Fibroblast of the aortic adventitia (primary cell): ENCODE data around the gene TCF12. TPM values are rescaled to one million over a fixed set of nuclear protein-coding genes. Genes with fewer than 3 reads are reported as not detected.

ENCODE experiments used
- DNase-seq: peaks from one replicate; pipeline ENCODE4 v3.0.0-alpha.2; 2010; ENCODE audit warnings: low read depth
- H3K4me3 ChIP-seq: 2 replicates; pipeline ENCODE4 v1.5.1; 2011; ENCODE audit warnings: low read depth, mild to moderate bottlenecking, control low read depth, low read length, moderate library complexity
- CTCF ChIP-seq: IDR thresholded peaks from 2 replicates; pipeline ENCODE4 v1.5.1; 2011; ENCODE audit warnings: mild to moderate bottlenecking, low read length, control low read depth, inconsistent platforms; ENCODE audit not compliant: insufficient read depth
- total RNA-seq: library from RNA; depleted of rRNA; stranded (reverse); fragments of >200 nt; gene quantifications from 2 replicates; pipeline ENCODE4 v1.2.3, GENCODE V29; 2012; ENCODE audit warnings: low replicate concordance

Gene TCF12
- total RNA-seq, 1 donor = 89.2 TPM

GRCh38 chr15:57297163-57297593 lies 378.7 kb downstream of the TCF12 start:
- no peak overlapping the region for H3K4me3 ChIP-seq
- TF ChIP-seq CTCF = no peak
- no peak for DNase-seq

GRCh38 chr15:57297630-57298029 lies 379.2 kb downstream of the TCF12 start:
- DNase-seq = no peak
- TF ChIP-seq CTCF = no peak
- no peak overlapping the region for H3K4me3 ChIP-seq

GRCh38 chr15:57298204-57298603 lies 379.8 kb downstream of the TCF12 start:
- TF ChIP-seq CTCF = no peak
- H3K4me3 ChIP-seq = no peak overlapping the region
- DNase-seq = no peak

- no peak overlapping the region for H3K4me3 ChIP-seq
- no peak for TF ChIP-seq CTCF
- no peak for DNase-seq
Observed at GRCh38 chr15:57298843-57299550, 380.6 kb downstream of the TCF12 start.

GRCh38 chr15:57301307-57301706 lies 382.9 kb downstream of the TCF12 start:
- DNase-seq = no peak
- no peak overlapping the region for H3K4me3 ChIP-seq
- no peak for TF ChIP-seq CTCF

- no peak for DNase-seq
- no peak for TF ChIP-seq CTCF
- no peak overlapping the region for H3K4me3 ChIP-seq
Observed at GRCh38 chr15:57302640-57303257, 384.3 kb downstream of the TCF12 start.
